Kidney (tissue), 14 donors: ENCODE results near the gene DUSP12. TPM values are rescaled to one million over a fixed set of nuclear protein-coding genes. Genes with fewer than 3 reads are reported as not detected.

ENCODE experiments used
- DNase-seq, 5 donors: peaks; one replicate each; pipeline ENCODE4 v3.0.0-alpha.2; 2013 to 2020
- FAIRE-seq: peaks from 2 replicates; lab custom pipeline; 2012; peaks lifted over from hg19 to GRCh38; lab: Jason Lieb, UNC
- H3K27ac ChIP-seq, 2 donors: one replicate each; pipeline ENCODE4 v1.7.0; 2013; ENCODE audit warnings: low read depth in 2 of 2, low read length in 2 of 2, inconsistent platforms in 1 of 2
- H3K27me3 ChIP-seq: one replicate; pipeline ENCODE4 v1.7.1; 2013; ENCODE audit warnings: low read length, inconsistent platforms; ENCODE audit not compliant: control insufficient read depth, insufficient read depth
- H3K36me3 ChIP-seq, 3 donors: one replicate each; pipeline versions ENCODE4 v1.7.0 to v1.7.1; 2013; ENCODE audit warnings: low read length in 3 of 3, control low read depth in 1 of 3, inconsistent platforms in 1 of 3; ENCODE audit not compliant: insufficient read depth in 3 of 3, control insufficient read depth in 2 of 3
- H3K4me1 ChIP-seq, 3 donors: one replicate each; pipeline versions ENCODE4 v1.7.0 to v1.7.1; 2013; ENCODE audit warnings: low read length in 3 of 3, inconsistent platforms in 1 of 3, low read depth in 1 of 3; ENCODE audit not compliant: control insufficient read depth in 2 of 3, insufficient read depth in 2 of 3
- H3K4me3 ChIP-seq, 3 donors: one replicate each; pipeline versions ENCODE4 v1.7.0 to v1.8.1; 2013; ENCODE audit warnings: low read length in 3 of 3, control low read depth in 1 of 3, inconsistent platforms in 1 of 3
- H3K9ac ChIP-seq, 3 donors: one replicate each; pipeline versions ENCODE4 v1.7.0 to v1.7.1; 2013; ENCODE audit warnings: low read length in 3 of 3, control low read depth in 1 of 3, inconsistent platforms in 1 of 3
- H3K9me3 ChIP-seq, 3 donors: one replicate each; pipeline versions ENCODE4 v1.7.0 to v1.7.1; 2013; ENCODE audit warnings: low read length in 3 of 3, control low read depth in 1 of 3, inconsistent platforms in 1 of 3; ENCODE audit not compliant: control insufficient read depth in 2 of 3, insufficient read depth in 1 of 3
- CTCF ChIP-seq: IDR thresholded peaks from 3 replicates; pipeline ENCODE4 v1.5.1; 2012; ENCODE audit warnings: mild to moderate bottlenecking, moderate library complexity, borderline replicate concordance; ENCODE audit not compliant: insufficient read depth; ENCODE audit errors: extremely low read depth
- intact Hi-C: fragments of 100-400 bp; cut with DNase I; formaldehyde crosslinking; loops from one replicate; pipeline ENCODE4 v1.11.1; 2022
- polyA plus RNA-seq: library from polyadenylated mRNA; stranded (reverse); fragments of 350-450 nt; fragmentation: Illumina TruSeq; extraction: RNeasy Lipid Tissue Mini Kit (QIAGEN cat#74804); gene quantifications from one replicate; pipeline ENCODE4 v1.2.3, GENCODE V29; 2014; ENCODE audit warnings: low read depth, low replicate concordance; ENCODE audit not compliant: insufficient read depth
- total RNA-seq: library from RNA; stranded (reverse); fragmentation: NEBNext Ultra II Directional; extraction: Animal tissue kit (Norgen Biotek cat#: 25700); gene quantifications from one replicate; pipeline ENCODE4 v1.2.1, GENCODE V29; 2021
- donor health status: control.
- donor health status: control.
- donor health status: control.
- donor health status: control.
- donor health status: control.
- donor health status: DM: yes; HTN: yes; CAD: no.
- donor health status: Normal renal cell carcinoma (clear cell type).

Gene DUSP12
- total and polyA plus RNA-seq, 2 donors from 2014 or later, result 17.9 to 21.3 TPM

- DNase-seq, result no peak
- Histone ChIP-seq H3K9ac (no peak overlapping the region), H3K27ac (no peak overlapping the region), H3K4me1 (peaks cover 0 to under 1% (median 0%) of the 10 kb centered on the region in 3 donors), H3K9me3 (no peaks in the 10 kb centered on the region), H3K36me3 (no peaks in the 10 kb centered on the region), H3K4me3 (no peak overlapping the region), H3K27me3 (no peaks in the 10 kb centered on the region)
- no peak for FAIRE-seq
- TF ChIP-seq CTCF, result no peak
- intact Hi-C loops, result no loop called here
Observed at GRCh38 chr1:161720422-161720821, 29.2 kb upstream of the DUSP12 start.

- Histone ChIP-seq H3K4me1 (peaks cover 0 to 5% (median 0%) of the 10 kb centered on the region in 3 donors), H3K9me3 (no peaks in the 10 kb centered on the region), H3K36me3 (no peaks in the 10 kb centered on the region), H3K27me3 (no peaks in the 10 kb centered on the region), H3K9ac (no peak within 1 kb of the TSS), H3K27ac (no peak within 1 kb of the TSS), H3K4me3 (no peak within 1 kb of the TSS)
- no peak for TF ChIP-seq CTCF
- intact Hi-C loops, result no loop called here
- DNase-seq (no peak), FAIRE-seq (no peak)
Observed at GRCh38 chr1:161720956-161721737, 28.4 kb upstream of the DUSP12 start, which contains the start of gene FCRLB. FCRLB (plus strand) TSS chr1:161721544; CDS start chr1:161722673, 1,129 bp downstream.

- no peaks in the 10 kb centered on the region for H3K27me3 ChIP-seq
- no peaks in the 10 kb centered on the region for H3K9me3 ChIP-seq
- intact Hi-C loops, result no loop called here
- no peak for TF ChIP-seq CTCF
- no peak overlapping the region for H3K27ac ChIP-seq
- H3K9ac ChIP-seq, result no peak overlapping the region
- H3K4me3 ChIP-seq, result no peak overlapping the region
- H3K36me3 ChIP-seq, result no peaks in the 10 kb centered on the region
- FAIRE-seq (no peak), DNase-seq (no peak)
- H3K4me1 ChIP-seq, result peaks cover 0 to 5% (median 0%) of the 10 kb centered on the region in 3 donors
Observed at GRCh38 chr1:161721738-161722343, 27.7 kb upstream of the DUSP12 start.
